Kidney (tissue), 14 donors: ENCODE data around the gene EBF3. TPM values are rescaled to one million over a fixed set of nuclear protein-coding genes. Genes with fewer than 3 reads are reported as not detected.

Source experiments
- DNase-seq, 5 donors: peaks; one replicate each; pipeline ENCODE4 v3.0.0-alpha.2; 2013 to 2020
- FAIRE-seq: peaks from 2 replicates; lab custom pipeline; 2012; peaks lifted over from hg19 to GRCh38; lab: Jason Lieb, UNC
- H3K27ac ChIP-seq, 2 donors: one replicate each; pipeline ENCODE4 v1.7.0; 2013; ENCODE audit warnings: low read depth in 2 of 2, low read length in 2 of 2, inconsistent platforms in 1 of 2
- H3K27me3 ChIP-seq: one replicate; pipeline ENCODE4 v1.7.1; 2013; ENCODE audit warnings: low read length, inconsistent platforms; ENCODE audit not compliant: control insufficient read depth, insufficient read depth
- H3K36me3 ChIP-seq, 3 donors: one replicate each; pipeline versions ENCODE4 v1.7.0 to v1.7.1; 2013; ENCODE audit warnings: low read length in 3 of 3, control low read depth in 1 of 3, inconsistent platforms in 1 of 3; ENCODE audit not compliant: insufficient read depth in 3 of 3, control insufficient read depth in 2 of 3
- H3K4me1 ChIP-seq, 3 donors: one replicate each; pipeline versions ENCODE4 v1.7.0 to v1.7.1; 2013; ENCODE audit warnings: low read length in 3 of 3, inconsistent platforms in 1 of 3, low read depth in 1 of 3; ENCODE audit not compliant: control insufficient read depth in 2 of 3, insufficient read depth in 2 of 3
- H3K4me3 ChIP-seq, 3 donors: one replicate each; pipeline versions ENCODE4 v1.7.0 to v1.8.1; 2013; ENCODE audit warnings: low read length in 3 of 3, control low read depth in 1 of 3, inconsistent platforms in 1 of 3
- H3K9ac ChIP-seq, 3 donors: one replicate each; pipeline versions ENCODE4 v1.7.0 to v1.7.1; 2013; ENCODE audit warnings: low read length in 3 of 3, control low read depth in 1 of 3, inconsistent platforms in 1 of 3
- H3K9me3 ChIP-seq, 3 donors: one replicate each; pipeline versions ENCODE4 v1.7.0 to v1.7.1; 2013; ENCODE audit warnings: low read length in 3 of 3, control low read depth in 1 of 3, inconsistent platforms in 1 of 3; ENCODE audit not compliant: control insufficient read depth in 2 of 3, insufficient read depth in 1 of 3
- intact Hi-C: fragments of 100-400 bp; cut with DNase I; formaldehyde crosslinking; loops from one replicate; pipeline ENCODE4 v1.11.1; 2022
- polyA plus RNA-seq: library from polyadenylated mRNA; stranded (reverse); fragments of 350-450 nt; fragmentation: Illumina TruSeq; extraction: RNeasy Lipid Tissue Mini Kit (QIAGEN cat#74804); gene quantifications from one replicate; pipeline ENCODE4 v1.2.3, GENCODE V29; 2014; ENCODE audit warnings: low read depth, low replicate concordance; ENCODE audit not compliant: insufficient read depth
- total RNA-seq: library from RNA; stranded (reverse); fragmentation: NEBNext Ultra II Directional; extraction: Animal tissue kit (Norgen Biotek cat#: 25700); gene quantifications from one replicate; pipeline ENCODE4 v1.2.1, GENCODE V29; 2021
- TF ChIP-seq, protein P1 (sequence below): IDR thresholded peaks from 3 replicates; pipeline ENCODE4 v1.5.1; 2012; ENCODE audit warnings: mild to moderate bottlenecking, moderate library complexity, borderline replicate concordance; ENCODE audit not compliant: insufficient read depth; ENCODE audit errors: extremely low read depth
- donor health status: control.
- donor health status: control.
- donor health status: control.
- donor health status: control.
- donor health status: control.
- donor health status: DM: yes; HTN: yes; CAD: no.
- donor health status: Normal renal cell carcinoma (clear cell type).

Gene EBF3
- total and polyA plus RNA-seq, 2 donors from 2014 or later, result 0.09 to 0.98 TPM

DNA sequence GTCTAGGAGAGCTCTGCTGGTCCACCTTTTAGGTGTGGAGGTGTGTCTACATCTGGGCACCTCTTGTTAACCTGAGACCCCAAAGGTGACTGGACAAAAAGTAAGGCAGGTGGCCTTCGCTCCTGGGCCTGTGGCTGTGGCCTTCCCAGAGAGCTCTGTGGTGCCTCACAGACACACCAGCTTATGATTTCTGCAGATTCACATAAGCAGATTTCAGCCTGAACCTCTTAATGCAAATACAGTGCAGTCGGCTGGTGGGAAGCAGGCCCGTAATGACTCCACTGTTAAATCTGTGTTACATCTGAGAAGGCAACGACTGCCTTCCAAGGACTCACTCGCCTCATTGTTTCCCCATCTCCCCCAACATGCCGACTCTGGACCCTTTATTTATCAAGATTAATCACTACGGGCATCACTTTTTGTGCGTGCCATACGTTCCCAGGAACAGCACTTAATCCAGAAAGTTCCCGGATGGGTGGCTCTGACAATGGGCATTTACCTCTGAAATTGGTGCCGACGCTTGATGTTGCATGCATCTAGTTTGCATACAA is 119.8 kb downstream of the EBF3 start:
- Histone ChIP-seq H3K27me3 (no peaks in the 10 kb centered on the region), H3K9me3 (no peaks in the 10 kb centered on the region), H3K27ac (no peak overlapping the region), H3K4me1 (no peaks in the 10 kb centered on the region), H3K9ac (no peak overlapping the region), H3K36me3 (no peaks in the 10 kb centered on the region), H3K4me3 (no peak overlapping the region)
- TF ChIP-seq, protein P1, sequence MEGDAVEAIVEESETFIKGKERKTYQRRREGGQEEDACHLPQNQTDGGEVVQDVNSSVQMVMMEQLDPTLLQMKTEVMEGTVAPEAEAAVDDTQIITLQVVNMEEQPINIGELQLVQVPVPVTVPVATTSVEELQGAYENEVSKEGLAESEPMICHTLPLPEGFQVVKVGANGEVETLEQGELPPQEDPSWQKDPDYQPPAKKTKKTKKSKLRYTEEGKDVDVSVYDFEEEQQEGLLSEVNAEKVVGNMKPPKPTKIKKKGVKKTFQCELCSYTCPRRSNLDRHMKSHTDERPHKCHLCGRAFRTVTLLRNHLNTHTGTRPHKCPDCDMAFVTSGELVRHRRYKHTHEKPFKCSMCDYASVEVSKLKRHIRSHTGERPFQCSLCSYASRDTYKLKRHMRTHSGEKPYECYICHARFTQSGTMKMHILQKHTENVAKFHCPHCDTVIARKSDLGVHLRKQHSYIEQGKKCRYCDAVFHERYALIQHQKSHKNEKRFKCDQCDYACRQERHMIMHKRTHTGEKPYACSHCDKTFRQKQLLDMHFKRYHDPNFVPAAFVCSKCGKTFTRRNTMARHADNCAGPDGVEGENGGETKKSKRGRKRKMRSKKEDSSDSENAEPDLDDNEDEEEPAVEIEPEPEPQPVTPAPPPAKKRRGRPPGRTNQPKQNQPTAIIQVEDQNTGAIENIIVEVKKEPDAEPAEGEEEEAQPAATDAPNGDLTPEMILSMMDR, result no peak
- DNase-seq, result no peak
- no peak for FAIRE-seq
- intact Hi-C loops, result no loop called here

DNA sequence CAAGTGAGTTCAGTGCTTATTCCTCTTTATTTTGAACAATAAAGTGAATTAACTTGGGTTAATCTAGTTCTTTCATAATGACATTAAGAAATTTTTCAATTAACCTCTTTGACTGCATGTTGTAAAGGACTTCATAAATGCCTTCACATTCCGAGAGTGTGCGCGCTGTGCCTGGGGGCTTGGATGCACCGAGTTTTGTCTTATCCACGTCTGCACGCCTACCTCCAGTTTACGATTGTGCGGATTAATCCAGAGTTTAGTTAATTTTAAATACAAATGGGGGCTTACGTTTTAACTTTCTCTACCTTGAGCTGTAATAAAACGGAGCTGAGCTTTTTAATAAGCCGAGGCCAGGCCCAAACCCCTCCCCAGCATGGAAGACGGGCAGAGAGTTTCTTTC is 120.4 kb downstream of the EBF3 start:
- Histone ChIP-seq H3K27me3 (no peaks in the 10 kb centered on the region), H3K9ac (no peak overlapping the region), H3K27ac (no peak overlapping the region), H3K4me3 (no peak overlapping the region), H3K9me3 (no peaks in the 10 kb centered on the region), H3K4me1 (no peaks in the 10 kb centered on the region), H3K36me3 (no peaks in the 10 kb centered on the region)
- FAIRE-seq, result no peak
- TF ChIP-seq, protein P1, result no peak
- no peak for DNase-seq
- intact Hi-C loops, result no loop called here

DNA sequence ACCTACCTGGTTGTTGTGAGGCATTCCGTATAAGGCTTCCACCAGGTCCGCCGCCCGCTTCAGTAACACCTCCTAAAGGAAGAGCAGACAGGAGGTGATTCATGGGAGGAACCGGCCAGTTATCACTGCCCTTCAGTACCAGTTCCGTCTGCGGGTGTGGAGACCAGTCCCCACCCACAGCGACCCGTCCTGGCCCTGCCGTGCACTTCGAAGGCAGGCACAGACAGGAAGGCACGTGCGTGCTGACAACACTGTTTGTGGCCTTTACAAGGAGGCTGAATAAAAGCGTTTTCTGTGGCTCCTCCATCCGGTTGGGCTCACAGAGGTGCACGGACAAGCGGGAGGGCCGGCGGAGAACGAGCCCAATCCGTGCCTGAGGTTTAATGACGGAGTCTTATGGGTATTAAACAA is 120.9 kb downstream of the EBF3 start:
- TF ChIP-seq, protein P1, result no peak
- H3K27ac ChIP-seq, result no peak overlapping the region
- no peaks in the 10 kb centered on the region for H3K36me3 ChIP-seq
- no peaks in the 10 kb centered on the region for H3K9me3 ChIP-seq
- no peak overlapping the region for H3K4me3 ChIP-seq
- FAIRE-seq (no peak), DNase-seq (no peak)
- H3K4me1 ChIP-seq, result no peaks in the 10 kb centered on the region
- intact Hi-C loops, result no loop called here
- no peak overlapping the region for H3K9ac ChIP-seq
- H3K27me3 ChIP-seq, result no peaks in the 10 kb centered on the region

DNA sequence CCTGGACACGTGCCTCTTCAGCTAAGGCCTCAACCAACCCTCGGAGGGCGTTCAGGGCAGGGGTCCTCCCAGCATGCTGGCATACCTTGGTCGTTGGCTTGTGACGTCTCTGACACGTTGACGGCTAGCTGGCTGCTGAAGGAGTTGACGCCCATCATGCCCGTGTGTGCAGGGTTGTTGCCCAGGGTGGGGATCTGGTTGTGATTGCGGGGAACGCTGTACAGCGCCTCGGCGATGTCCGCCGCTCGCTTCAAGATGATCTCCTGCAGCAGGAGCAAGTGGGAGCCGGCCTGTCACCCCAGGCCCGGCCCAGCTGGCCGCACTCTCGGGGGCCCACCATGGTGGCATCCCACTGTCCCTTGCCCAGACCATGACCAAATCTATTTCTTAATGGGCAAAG is 122.0 kb downstream of the EBF3 start:
- H3K36me3 ChIP-seq, result no peaks in the 10 kb centered on the region
- H3K4me1 ChIP-seq, result no peaks in the 10 kb centered on the region
- TF ChIP-seq, protein P1, result no peak
- intact Hi-C loops, result no loop called here
- no peak overlapping the region for H3K9ac ChIP-seq
- no peak overlapping the region for H3K4me3 ChIP-seq
- no peak overlapping the region for H3K27ac ChIP-seq
- DNase-seq (no peak), FAIRE-seq (no peak)
- no peaks in the 10 kb centered on the region for H3K27me3 ChIP-seq
- no peaks in the 10 kb centered on the region for H3K9me3 ChIP-seq
